Mesothelial cell of epicardium (in vitro differentiated cells): ENCODE data around the gene EML6. TPM values are rescaled to one million over a fixed set of nuclear protein-coding genes. Genes with fewer than 3 reads are reported as not detected.
A peak's percentile ranks its signal among the peaks of the same experiment; 100 is the strongest.
"Not testable (repeated sequence)": the region's sequence is repeated elsewhere in the genome, so short reads cannot be mapped to it uniquely, and the experiment has no call there.

Experiments used
- DNase-seq, 2 experiments: peaks; one replicate each; pipeline ENCODE4 v3.0.0; 2021; ENCODE audit warnings: low spot score in 2 of 2; ENCODE audit not compliant: unreplicated experiment in 2 of 2
- H3K27ac Mint-ChIP-seq: 2 replicates; pipeline ENCODE4 v1.8.0; 2021; ENCODE audit warnings: mixed read lengths
- H3K27me3 Mint-ChIP-seq: 2 replicates; pipeline ENCODE4 v1.8.0; 2021; ENCODE audit warnings: low read depth, mixed read lengths
- H3K36me3 Mint-ChIP-seq: 2 replicates; pipeline ENCODE4 v1.8.0; 2021; ENCODE audit warnings: mixed read lengths
- H3K4me1 Mint-ChIP-seq: 2 replicates; pipeline ENCODE4 v1.8.0; 2021; ENCODE audit warnings: mixed read lengths
- H3K4me3 Mint-ChIP-seq: 2 replicates; pipeline ENCODE4 v1.8.0; 2021; ENCODE audit warnings: mild to moderate bottlenecking, moderate library complexity, mixed read lengths
- H3K9me3 Mint-ChIP-seq: 2 replicates; pipeline ENCODE4 v1.8.0; 2021; ENCODE audit warnings: mixed read lengths
- total RNA-seq: library from RNA; stranded (reverse); gene quantifications from 3 replicates; pipeline ENCODE4 v1.2.1, GENCODE V29; 2021
- TF ChIP-seq, protein P1 (sequence below): fragments of 200-600 bp; sonication (generic); IDR thresholded peaks from one replicate; pipeline ENCODE4 v1.5.0; 2021; ENCODE audit warnings: antibody characterized with exemption; ENCODE audit not compliant: unreplicated experiment

EML6 gene
- total RNA-seq, 1 donor from 2014 or later = 2.3 TPM

DNA sequence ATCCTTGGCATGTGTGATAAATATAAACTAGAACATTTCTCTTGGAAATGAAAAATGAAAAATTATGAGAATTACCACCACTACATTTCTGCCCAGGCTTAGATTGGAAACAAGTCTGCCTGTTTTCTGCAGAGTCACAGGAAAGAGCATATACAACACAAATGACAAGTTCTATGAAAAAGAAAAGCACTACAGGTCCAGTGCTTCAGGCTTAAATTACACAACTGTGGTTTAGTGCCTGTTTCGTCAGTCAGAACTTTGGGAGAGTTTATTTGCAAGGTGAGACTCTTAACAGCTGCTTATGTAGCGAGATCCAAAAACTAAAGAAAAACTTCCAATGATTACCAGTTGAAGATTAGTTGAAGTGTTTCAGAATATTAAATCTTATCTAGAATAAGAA is 257.9 kb downstream of the EML6 start:
- Mint-ChIP-seq H3K9me3 (no peaks in the 10 kb centered on the region), H3K27me3 (no peaks in the 10 kb centered on the region), H3K4me3 (no peak overlapping the region), H3K27ac (peak overlapping the region; percentile 10), H3K36me3 (peaks cover 20% of the 10 kb centered on the region), H3K4me1 (peaks cover 33% of the 10 kb centered on the region)
- DNase-seq = no peak
- TF ChIP-seq, protein P1, sequence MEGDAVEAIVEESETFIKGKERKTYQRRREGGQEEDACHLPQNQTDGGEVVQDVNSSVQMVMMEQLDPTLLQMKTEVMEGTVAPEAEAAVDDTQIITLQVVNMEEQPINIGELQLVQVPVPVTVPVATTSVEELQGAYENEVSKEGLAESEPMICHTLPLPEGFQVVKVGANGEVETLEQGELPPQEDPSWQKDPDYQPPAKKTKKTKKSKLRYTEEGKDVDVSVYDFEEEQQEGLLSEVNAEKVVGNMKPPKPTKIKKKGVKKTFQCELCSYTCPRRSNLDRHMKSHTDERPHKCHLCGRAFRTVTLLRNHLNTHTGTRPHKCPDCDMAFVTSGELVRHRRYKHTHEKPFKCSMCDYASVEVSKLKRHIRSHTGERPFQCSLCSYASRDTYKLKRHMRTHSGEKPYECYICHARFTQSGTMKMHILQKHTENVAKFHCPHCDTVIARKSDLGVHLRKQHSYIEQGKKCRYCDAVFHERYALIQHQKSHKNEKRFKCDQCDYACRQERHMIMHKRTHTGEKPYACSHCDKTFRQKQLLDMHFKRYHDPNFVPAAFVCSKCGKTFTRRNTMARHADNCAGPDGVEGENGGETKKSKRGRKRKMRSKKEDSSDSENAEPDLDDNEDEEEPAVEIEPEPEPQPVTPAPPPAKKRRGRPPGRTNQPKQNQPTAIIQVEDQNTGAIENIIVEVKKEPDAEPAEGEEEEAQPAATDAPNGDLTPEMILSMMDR = no peak

DNA sequence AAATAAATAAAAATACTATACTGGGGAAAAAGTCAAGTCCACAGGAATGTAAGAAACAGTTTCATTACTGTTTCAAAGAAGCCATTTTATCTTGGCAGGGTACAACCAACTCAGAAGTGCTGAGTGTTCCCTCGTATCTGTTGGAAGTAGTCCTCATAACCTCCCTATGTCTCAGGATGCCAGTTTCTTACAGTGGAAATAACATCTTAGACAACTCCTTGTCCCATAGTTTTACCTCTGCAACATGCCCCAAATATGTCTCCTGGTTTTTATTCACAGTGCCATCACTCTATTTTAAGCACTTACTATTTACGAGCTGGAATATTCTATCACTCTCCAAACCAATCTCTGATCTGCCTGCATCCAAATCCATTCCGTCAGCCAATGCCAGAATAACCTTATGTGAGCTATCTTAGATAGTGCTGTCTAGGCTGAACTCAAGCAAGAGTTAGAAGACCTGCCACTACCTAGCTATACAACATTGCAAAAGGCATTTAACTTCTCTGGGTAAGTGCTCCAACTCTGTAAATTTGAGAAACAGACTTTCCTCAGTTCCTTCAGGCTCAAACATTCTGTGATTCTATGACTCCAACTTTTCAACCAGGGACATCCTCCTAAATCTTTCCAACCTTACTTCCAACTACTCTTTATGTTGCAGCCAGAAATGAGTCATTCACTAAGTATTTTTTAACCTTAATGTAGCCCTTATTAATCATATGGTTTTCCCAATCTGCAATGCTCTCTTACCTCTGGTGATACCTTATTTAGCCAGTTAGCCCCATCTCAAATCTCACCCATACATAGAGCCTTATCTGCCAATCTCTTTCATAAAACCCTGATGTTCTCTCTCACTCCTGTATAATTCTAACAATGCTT is 260.1 kb downstream of the EML6 start:
- TF ChIP-seq, protein P1 = no peak
- peak overlapping the region; percentile 26 for H3K27ac Mint-ChIP-seq
- H3K4me3 Mint-ChIP-seq = no peak overlapping the region

DNA sequence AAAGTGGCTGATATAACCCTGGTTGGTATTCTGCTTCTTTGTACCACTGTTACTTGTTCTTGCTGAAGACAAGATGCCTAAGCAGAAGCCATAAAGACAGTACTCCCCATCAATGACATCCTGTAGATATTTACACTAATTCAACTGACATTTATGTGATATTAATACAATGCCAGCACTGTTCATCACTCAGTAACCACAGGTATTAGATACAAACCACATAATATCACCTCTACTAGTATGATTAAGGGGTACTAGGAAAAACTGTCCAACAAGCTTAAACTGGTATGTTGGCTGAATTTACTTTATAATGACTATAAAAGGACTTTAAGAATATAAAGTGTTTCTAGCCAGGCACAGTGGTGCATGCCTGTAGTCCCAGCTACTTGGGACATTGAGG is 261.0 kb downstream of the EML6 start:
- Mint-ChIP-seq H3K9me3 (no peaks in the 10 kb centered on the region), H3K27me3 (no peaks in the 10 kb centered on the region), H3K4me1 (peaks cover 16% of the 10 kb centered on the region), H3K27ac (no peak overlapping the region), H3K36me3 (peaks cover 10% of the 10 kb centered on the region), H3K4me3 (no peak overlapping the region)
- DNase-seq = no peak
- TF ChIP-seq, protein P1 = no peak

More for the DNA sequence above, 260.1 kb downstream of the EML6 start:
- H3K4me1 Mint-ChIP-seq = peaks cover 20% of the 10 kb centered on the region
- peaks cover 10% of the 10 kb centered on the region for H3K36me3 Mint-ChIP-seq
- H3K27me3 Mint-ChIP-seq = no peaks in the 10 kb centered on the region
- DNase-seq = no peak
- H3K9me3 Mint-ChIP-seq = no peaks in the 10 kb centered on the region

DNA sequence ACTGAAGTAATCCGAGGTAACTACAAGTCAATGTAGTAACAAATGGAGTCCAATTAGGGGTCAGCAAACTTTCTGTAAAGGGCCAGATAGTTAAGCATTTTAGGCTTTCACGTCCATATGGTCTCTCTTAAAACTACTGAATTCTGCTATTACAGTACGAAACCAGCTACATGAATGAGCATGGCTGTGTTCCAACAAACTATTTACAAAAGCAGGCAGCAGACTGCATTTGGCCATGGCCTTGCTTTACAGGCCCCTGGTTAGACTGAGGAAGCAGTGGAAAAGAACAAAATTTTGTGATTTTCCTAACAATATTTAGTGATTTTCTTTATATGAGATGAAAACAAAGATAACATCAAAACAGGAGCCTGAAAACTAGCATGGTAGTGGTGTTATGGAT is 262.8 kb downstream of the EML6 start:
- TF ChIP-seq, protein P1 = no peak
- no peak overlapping the region for H3K4me3 Mint-ChIP-seq
- H3K36me3 Mint-ChIP-seq = peaks cover 10% of the 10 kb centered on the region
- no peak for DNase-seq
- H3K27ac Mint-ChIP-seq = no peak overlapping the region
- peaks cover 9% of the 10 kb centered on the region for H3K4me1 Mint-ChIP-seq
- no peaks in the 10 kb centered on the region for H3K27me3 Mint-ChIP-seq
- H3K9me3 Mint-ChIP-seq = no peaks in the 10 kb centered on the region

DNA sequence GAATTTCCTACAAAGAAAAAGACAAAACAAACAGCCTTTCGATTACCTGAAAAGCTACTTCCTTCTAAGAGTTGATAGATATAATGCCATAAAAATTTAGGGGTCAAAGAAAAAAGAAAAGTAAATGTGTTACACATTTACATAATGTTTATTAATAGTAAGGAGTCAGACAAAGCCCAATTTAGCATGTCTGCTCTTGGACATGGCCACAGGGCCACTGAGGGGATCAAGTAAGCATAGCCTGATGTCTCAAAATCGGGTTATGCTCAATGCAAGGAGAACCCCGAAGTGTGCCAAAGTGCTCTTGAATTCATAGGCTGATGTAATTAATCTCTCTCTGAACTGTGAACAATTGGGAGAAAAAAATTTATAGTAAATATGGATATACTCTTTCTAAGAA is 265.1 kb downstream of the EML6 start:
- H3K4me1 Mint-ChIP-seq = peaks cover 7% of the 10 kb centered on the region
- no peak overlapping the region for H3K27ac Mint-ChIP-seq
- H3K27me3 Mint-ChIP-seq = no peaks in the 10 kb centered on the region
- no peaks in the 10 kb centered on the region for H3K9me3 Mint-ChIP-seq
- no peak for DNase-seq
- peaks cover 5% of the 10 kb centered on the region for H3K36me3 Mint-ChIP-seq
- no peak overlapping the region for H3K4me3 Mint-ChIP-seq
- TF ChIP-seq, protein P1 = no peak

DNA sequence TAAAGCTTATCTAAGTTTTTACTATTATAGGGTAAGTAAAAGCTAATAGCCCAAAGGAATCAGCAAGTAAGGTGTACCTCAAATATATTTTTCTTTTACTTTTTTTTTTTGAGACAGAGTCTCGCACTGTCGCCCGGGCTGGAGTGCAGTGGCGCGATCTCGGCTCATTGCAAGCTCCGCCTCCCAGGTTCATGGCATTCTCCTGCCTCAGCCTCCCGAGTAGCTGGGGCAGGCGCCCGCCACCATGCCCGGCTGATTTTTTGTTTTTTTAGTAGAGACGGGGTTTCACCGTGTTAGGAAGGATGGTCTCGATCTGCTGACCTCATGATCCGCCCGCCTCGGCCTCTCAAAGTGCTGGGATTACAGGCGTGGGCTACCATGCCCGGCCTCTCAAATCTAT is 267.2 kb downstream of the EML6 start:
- H3K4me3 Mint-ChIP-seq, H3K9me3 Mint-ChIP-seq, H3K36me3 Mint-ChIP-seq, H3K27me3 Mint-ChIP-seq, H3K27ac Mint-ChIP-seq, H3K4me1 Mint-ChIP-seq, DNase-seq: not testable (repeated sequence)
